LNCaP clone FGC (cell line): ENCODE data around the gene DCUN1D4.

Experiments used
- DNase-seq: peaks from one replicate; pipeline ENCODE4 v3.0.0-alpha.2; 2011; ENCODE audit warnings: low read depth
- H3K4me3 ChIP-seq: 2 replicates; pipeline ENCODE4 v1.5.1; 2011; ENCODE audit warnings: mild to moderate bottlenecking, low read depth, low read length, control low read depth
- TF ChIP-seq, protein P1 (sequence below): IDR thresholded peaks from 2 replicates; pipeline ENCODE4 v1.5.1; 2012; ENCODE audit warnings: mild to moderate bottlenecking; ENCODE audit not compliant: control insufficient read depth, insufficient read depth; ENCODE audit errors: extremely low read depth

Gene DCUN1D4

DNA sequence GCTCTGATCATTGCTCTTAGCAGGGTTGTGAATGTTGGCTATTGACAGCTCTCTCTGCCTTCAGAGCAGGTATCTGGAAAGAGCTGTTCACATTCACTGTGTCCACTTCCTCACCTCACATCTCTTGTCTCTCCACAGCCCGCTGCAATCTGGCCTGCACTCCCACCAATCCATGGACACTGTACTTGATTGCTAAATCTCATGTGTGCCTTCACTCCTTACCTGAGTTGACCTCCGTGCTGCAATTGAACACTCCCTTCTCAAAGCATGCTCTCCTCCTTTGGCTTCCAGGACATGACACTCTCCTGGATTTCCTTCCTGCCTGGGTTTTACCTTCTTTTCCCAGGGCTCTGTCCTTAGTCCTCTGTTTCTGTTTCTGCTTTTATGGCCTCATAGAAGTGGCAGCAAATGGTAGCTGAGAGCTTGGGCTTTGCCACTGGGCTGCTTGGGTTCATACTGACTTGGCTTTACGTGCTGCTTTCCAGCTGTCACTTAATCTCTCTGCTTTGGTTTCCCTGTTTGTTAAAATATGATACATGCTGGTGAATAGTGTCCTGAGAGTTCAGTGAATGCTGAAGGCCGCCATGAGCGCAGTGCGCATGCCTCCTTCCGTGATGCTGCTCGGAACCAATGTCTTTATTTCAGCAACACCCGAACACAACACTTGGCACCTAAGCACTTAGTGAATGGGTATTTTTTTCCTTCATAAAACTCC, 29.5 kb downstream of the DCUN1D4 start:
- TF ChIP-seq, protein P1, sequence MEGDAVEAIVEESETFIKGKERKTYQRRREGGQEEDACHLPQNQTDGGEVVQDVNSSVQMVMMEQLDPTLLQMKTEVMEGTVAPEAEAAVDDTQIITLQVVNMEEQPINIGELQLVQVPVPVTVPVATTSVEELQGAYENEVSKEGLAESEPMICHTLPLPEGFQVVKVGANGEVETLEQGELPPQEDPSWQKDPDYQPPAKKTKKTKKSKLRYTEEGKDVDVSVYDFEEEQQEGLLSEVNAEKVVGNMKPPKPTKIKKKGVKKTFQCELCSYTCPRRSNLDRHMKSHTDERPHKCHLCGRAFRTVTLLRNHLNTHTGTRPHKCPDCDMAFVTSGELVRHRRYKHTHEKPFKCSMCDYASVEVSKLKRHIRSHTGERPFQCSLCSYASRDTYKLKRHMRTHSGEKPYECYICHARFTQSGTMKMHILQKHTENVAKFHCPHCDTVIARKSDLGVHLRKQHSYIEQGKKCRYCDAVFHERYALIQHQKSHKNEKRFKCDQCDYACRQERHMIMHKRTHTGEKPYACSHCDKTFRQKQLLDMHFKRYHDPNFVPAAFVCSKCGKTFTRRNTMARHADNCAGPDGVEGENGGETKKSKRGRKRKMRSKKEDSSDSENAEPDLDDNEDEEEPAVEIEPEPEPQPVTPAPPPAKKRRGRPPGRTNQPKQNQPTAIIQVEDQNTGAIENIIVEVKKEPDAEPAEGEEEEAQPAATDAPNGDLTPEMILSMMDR = no peak
- DNase-seq = no peak
- no peak overlapping the region for H3K4me3 ChIP-seq

DNA sequence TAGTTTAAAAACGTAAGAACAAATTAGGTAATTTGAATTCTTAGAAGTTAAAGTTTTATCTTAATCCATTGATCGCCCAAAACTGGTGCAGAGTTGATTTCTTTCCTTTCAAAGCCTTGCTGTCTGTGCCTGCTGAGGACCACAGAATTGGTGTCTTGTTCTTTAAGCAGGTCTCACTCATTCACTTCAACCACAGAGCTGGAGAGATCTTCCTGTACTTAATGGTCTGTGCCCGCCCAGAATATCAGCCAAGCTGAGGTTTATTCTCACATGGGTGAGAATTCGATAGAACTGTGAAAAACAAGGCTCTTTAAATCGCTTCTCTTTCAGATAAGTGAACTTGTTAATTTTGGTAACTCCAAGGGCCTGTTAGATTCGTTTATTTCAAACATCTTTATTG, 31.6 kb downstream of the DCUN1D4 start:
- TF ChIP-seq, protein P1 = no peak
- H3K4me3 ChIP-seq = no peak overlapping the region
- no peak for DNase-seq

DNA sequence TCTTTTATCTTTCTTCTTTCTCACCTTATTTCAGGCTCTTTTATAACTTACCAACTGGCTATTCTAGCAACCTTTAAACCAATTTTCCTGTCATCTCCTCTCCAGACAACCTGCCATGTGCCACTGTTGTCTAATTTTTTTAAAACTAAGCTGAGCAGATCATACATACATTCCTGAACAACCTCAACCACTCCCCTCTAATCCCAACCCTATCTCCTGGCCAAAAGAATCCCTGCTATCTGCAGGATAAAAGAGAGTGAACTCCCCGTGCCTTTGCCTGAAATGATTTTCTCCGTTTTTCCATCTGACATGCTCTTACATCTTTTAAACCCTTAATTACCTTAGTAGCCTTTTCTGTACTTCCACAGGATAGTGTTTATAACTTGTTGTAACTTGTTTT, 35.5 kb downstream of the DCUN1D4 start:
- TF ChIP-seq, protein P1 = no peak
- DNase-seq = no peak
- no peak overlapping the region for H3K4me3 ChIP-seq

DNA sequence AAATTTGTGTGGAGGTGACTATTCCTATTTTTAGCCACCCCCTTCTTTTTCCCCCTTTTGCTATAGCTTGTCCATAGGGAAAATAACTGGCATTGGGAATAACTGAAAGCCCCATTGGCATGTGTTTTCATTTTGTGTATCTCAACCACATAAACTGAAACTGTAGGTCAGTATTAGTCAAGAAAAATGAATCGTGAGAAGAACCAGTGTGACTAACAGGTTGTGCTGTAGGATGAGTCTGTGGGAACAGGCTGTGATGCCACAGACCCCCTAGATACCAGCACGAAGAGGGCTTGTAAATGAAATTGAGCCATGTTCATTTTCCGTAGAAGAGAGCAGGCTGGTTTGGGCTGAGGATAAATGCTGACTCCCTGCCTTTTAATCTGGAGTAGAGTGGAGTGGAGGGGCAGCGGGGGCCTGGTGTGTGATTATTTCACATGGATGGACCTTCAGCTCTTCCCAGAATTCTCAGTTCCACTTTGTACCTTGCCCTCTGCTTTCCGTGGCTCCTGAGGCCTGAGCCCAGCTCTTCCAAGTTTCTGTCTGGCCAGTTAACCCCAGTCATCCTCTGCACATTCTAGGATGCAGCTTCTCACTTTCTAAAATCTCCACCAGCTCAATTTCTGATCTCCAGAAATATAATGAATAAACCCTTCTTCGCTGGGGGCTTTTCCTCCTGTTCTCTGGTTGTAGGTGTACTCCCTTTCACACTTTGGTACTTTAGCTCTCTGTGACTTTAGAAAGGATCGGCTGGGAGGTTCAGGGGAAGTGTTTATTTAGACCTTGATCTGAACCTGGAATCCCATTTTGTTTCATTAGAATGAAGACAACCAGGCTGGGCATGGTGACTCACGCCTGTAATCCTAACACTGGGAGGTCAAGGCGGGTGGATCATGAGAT, 37.3 kb downstream of the DCUN1D4 start:
- no peak overlapping the region for H3K4me3 ChIP-seq
- DNase-seq = no peak
- TF ChIP-seq, protein P1 = no peak

DNA sequence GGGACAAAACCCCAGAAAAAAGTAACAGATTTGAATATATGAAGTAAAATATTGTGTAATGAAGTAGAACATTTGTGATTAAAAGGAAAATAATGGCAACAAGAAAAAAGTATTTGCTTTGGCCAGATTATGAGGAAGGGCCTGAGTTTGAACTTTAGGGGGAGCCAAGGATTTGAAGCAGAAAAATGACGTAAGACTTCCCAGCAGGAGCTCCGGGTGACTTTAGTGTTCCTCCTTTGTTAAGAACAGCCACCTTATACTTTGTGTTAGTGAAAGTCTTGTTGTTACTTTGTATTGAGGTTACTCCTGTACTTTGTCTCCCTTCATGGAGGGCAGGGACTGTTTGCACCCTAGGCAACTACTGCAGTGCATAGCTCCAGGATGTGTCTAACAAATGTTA, 41.1 kb downstream of the DCUN1D4 start:
- TF ChIP-seq, protein P1 = no peak

DNA sequence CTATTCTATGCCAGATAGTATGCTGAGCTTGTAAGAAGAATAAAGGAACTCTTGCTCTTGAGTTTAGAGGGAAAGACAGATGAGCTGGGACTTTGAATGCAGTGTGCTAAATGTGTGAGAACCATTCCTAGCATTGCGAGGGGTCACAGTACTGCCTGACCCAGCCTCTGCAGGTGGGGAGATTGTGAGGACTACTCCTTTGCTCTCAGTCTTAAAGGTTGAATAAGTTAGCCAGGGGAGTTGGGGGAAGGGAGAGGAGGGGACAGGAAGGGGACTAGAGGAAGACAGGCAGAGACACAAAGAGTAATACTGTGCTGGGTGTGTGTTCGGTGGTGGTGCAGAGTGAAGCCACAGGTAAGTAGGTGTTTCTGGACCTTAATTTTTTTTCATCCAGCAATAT, 41.7 kb downstream of the DCUN1D4 start:
- no peak for DNase-seq
- TF ChIP-seq, protein P1 = no peak
- H3K4me3 ChIP-seq = no peak overlapping the region

More for the DNA sequence above, 41.1 kb downstream of the DCUN1D4 start:
- H3K4me3 ChIP-seq = no peak overlapping the region
- no peak for DNase-seq

DNA sequence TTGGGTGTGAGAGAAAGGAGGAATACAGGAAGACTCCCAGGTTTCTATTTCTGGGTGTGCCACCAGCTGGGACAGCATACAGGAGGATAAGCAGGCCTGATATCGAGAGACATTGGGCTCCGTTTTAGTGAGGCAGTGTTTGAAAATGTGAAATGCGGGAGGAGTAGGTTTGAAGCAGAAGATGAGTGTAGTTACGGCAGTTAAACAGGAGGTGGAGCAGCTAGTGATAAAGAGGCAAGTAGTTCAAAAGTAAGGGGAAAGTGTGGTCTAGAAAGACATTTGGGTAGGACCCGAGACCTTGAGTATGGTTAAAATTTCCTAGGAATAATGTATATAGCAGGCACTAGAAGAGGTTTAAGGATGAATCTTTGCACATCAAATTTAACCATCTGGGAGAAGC, 42.4 kb downstream of the DCUN1D4 start:
- no peak overlapping the region for H3K4me3 ChIP-seq
- no peak for DNase-seq
- TF ChIP-seq, protein P1 = peak; percentile 53; the same call in 1 of the 2 replicates
